ENCODE data around the gene LRRC30.

LRRC30 gene

GRCh38 chr18:7257426-7257740 is 26.5 kb downstream of the LRRC30 start:
- H3K27ac ChIP-seq, result no peak overlapping the region
- no peak for TF ChIP-seq CTCF (conservative IDR thresholded peaks at IDR 0.05)

GRCh38 chr18:7259475-7259874 is 28.6 kb downstream of the LRRC30 start:
- no peak overlapping the region for H3K27ac ChIP-seq
- no peak for TF ChIP-seq CTCF (conservative IDR thresholded peaks at IDR 0.05)

GRCh38 chr18:7261199-7261598 is 30.3 kb downstream of the LRRC30 start:
- H3K27ac ChIP-seq, result no peak overlapping the region
- TF ChIP-seq CTCF (conservative IDR thresholded peaks at IDR 0.05), result no peak

GRCh38 chr18:7267973-7268372 is 37.1 kb downstream of the LRRC30 start:
- no peak for TF ChIP-seq CTCF (conservative IDR thresholded peaks at IDR 0.05)
- no peak overlapping the region for H3K27ac ChIP-seq

GRCh38 chr18:7269942-7270341 is 39.1 kb downstream of the LRRC30 start:
- no peak for TF ChIP-seq CTCF (conservative IDR thresholded peaks at IDR 0.05)
- no peak overlapping the region for H3K27ac ChIP-seq

GRCh38 chr18:7272311-7273049 is 41.6 kb downstream of the LRRC30 start:
- peak; percentile 80 for TF ChIP-seq CTCF (conservative IDR thresholded peaks at IDR 0.05)
- peak overlapping the region; percentile 46 for H3K27ac ChIP-seq

- TF ChIP-seq CTCF (conservative IDR thresholded peaks at IDR 0.05), result no peak
- H3K27ac ChIP-seq, result no peak overlapping the region
Observed at GRCh38 chr18:7273301-7273921, 42.5 kb downstream of the LRRC30 start.

Measured in VCaP (cell line).